Stimulated activated naive CD4-positive, alpha-beta T cell (primary cell): Measurements from ENCODE around the gene ZFP3.
"Not testable (repeated sequence)": the region's sequence is repeated elsewhere in the genome, so short reads cannot be mapped to it uniquely, and the experiment has no call there.

Experiments used
- DNase-seq, 6 experiments: peaks; one replicate each; lab custom pipeline; 2025; lab: John Stamatoyannopoulos, UW

The ZFP3 gene

GRCh38 chr17:5124896-5125295 lies 46.6 kb downstream of the ZFP3 start:
- not testable (repeated sequence) for DNase-seq

- no peak for DNase-seq
These were observed 48.6 kb downstream of the ZFP3 start for GRCh38 chr17:5126719-5127488.

GRCh38 chr17:5127910-5128309 lies 49.6 kb downstream of the ZFP3 start:
- no peak for DNase-seq

- not testable (repeated sequence) for DNase-seq
These were observed 50.1 kb downstream of the ZFP3 start for GRCh38 chr17:5128387-5128786.

GRCh38 chr17:5128905-5129535 lies 50.8 kb downstream of the ZFP3 start:
- DNase-seq, result no peak

GRCh38 chr17:5129770-5130169 lies 51.5 kb downstream of the ZFP3 start:
- DNase-seq, result not testable (repeated sequence)

- not testable (repeated sequence) for DNase-seq
These were observed 52.0 kb downstream of the ZFP3 start for GRCh38 chr17:5130261-5130660.

GRCh38 chr17:5130687-5131086 lies 52.4 kb downstream of the ZFP3 start:
- not testable (repeated sequence) for DNase-seq

GRCh38 chr17:5131146-5131715 lies 53.0 kb downstream of the ZFP3 start:
- DNase-seq, result no peak

- not testable (repeated sequence) for DNase-seq
These were observed 53.7 kb downstream of the ZFP3 start for GRCh38 chr17:5131799-5132502.

- not testable (repeated sequence) for DNase-seq
These were observed 54.4 kb downstream of the ZFP3 start for GRCh38 chr17:5132503-5133225.

GRCh38 chr17:5133311-5133710 lies 55.0 kb downstream of the ZFP3 start:
- DNase-seq, result no peak

GRCh38 chr17:5133961-5134360 lies 55.7 kb downstream of the ZFP3 start:
- DNase-seq, result not testable (repeated sequence)

- not testable (repeated sequence) for DNase-seq
These were observed 56.3 kb downstream of the ZFP3 start for GRCh38 chr17:5134571-5134970.

- DNase-seq, result not testable (repeated sequence)
These were observed 57.0 kb downstream of the ZFP3 start for GRCh38 chr17:5135131-5135712.

- no peak for DNase-seq
These were observed 57.7 kb downstream of the ZFP3 start for GRCh38 chr17:5135726-5136579.

- not testable (repeated sequence) for DNase-seq
These were observed 58.5 kb downstream of the ZFP3 start for GRCh38 chr17:5136580-5137412.

- DNase-seq, result not testable (repeated sequence)
These were observed 59.4 kb downstream of the ZFP3 start for GRCh38 chr17:5137511-5138197.

- DNase-seq, result not testable (repeated sequence)
These were observed 59.9 kb downstream of the ZFP3 start for GRCh38 chr17:5138198-5138544.
